Muscle of leg (tissue), 11 donors: ENCODE measurements around the gene INSYN2B. TPM values are rescaled to one million over a fixed set of nuclear protein-coding genes. Genes with fewer than 3 reads are reported as not detected.

Experiments
- DNase-seq: peaks from one replicate; pipeline ENCODE4 v3.0.0; 2013
- H3K27ac ChIP-seq: one replicate; pipeline ENCODE4 v1.5.1; 2013; ENCODE audit warnings: mild to moderate bottlenecking, low read length, control low read depth
- H3K27me3 ChIP-seq: one replicate; pipeline ENCODE4 v1.6.1; 2013; ENCODE audit warnings: low read length; ENCODE audit not compliant: control insufficient read depth, insufficient read depth
- H3K36me3 ChIP-seq: one replicate; pipeline ENCODE4 v1.6.1; 2013; ENCODE audit warnings: low read length; ENCODE audit not compliant: control insufficient read depth, insufficient read depth
- H3K4me1 ChIP-seq: one replicate; pipeline ENCODE4 v1.6.1; 2013; ENCODE audit warnings: low read length; ENCODE audit not compliant: control insufficient read depth, insufficient read depth
- H3K4me3 ChIP-seq: one replicate; pipeline ENCODE4 v1.5.1; 2013; ENCODE audit warnings: low read length, control low read depth
- H3K9me3 ChIP-seq: replicated peaks from 2 replicates; pipeline ENCODE4 v1.6.1; 2013; ENCODE audit warnings: low read depth, low read length; ENCODE audit not compliant: control insufficient read depth
- WGBS: methylation state at CpG from one replicate; pipeline ENCODE4 v1.1.5; 2013; ENCODE audit warnings: missing lambda C conversion rate; ENCODE audit not compliant: insufficient coverage; 5-methylcytosine and 5-hydroxymethylcytosine counted together
- polyA plus RNA-seq, 8 donors: library from polyadenylated mRNA; unstranded; fragments of 120-200 nt; gene quantifications; one replicate each; pipeline versions ENCODE4 v1.2.1 to v1.2.3, GENCODE V29; 2013; ENCODE audit warnings: inconsistent platforms in 1 of 8, low replicate concordance in 1 of 8; ENCODE audit not compliant: insufficient read length in 8 of 8, insufficient read depth in 1 of 8
- total RNA-seq: library from RNA; stranded (reverse); fragments of 120-200 nt; gene quantifications from one replicate; pipeline ENCODE4 v1.2.4, GENCODE V29; 2013

Gene INSYN2B
- total and polyA plus RNA-seq, 9 donors: 0.04 to 0.46 (median 0.26) TPM

DNA sequence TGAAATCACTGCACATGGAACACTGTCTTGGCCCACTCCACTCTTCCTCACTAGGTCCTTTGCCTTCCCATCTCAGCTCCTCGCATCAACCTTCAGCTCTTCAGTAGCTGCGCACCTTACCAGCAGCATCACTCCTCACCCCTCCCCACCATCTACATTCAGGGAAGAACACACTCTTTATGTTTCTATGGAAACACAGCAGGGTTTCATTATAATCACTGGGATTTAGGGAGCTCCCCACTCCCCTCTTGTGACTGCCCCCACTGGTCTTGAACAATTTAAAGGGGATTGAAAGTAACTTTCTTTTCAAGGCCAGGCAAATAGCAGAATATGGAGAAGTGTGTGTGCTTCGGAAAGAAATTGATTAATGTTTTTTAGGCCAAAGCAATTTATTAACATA is 111.2 kb downstream of the INSYN2B start:
- 84% methylated on average over 2 of the region's 3 CpGs for WGBS
- H3K27me3 ChIP-seq: no peaks in the 10 kb centered on the region
- H3K36me3 ChIP-seq: no peaks in the 10 kb centered on the region
- H3K4me3 ChIP-seq: no peak overlapping the region
- H3K4me1 ChIP-seq: peaks cover 8% of the 10 kb centered on the region
- no peak overlapping the region for H3K27ac ChIP-seq
- peak; percentile 23 for DNase-seq
- H3K9me3 ChIP-seq: no peaks in the 10 kb centered on the region

DNA sequence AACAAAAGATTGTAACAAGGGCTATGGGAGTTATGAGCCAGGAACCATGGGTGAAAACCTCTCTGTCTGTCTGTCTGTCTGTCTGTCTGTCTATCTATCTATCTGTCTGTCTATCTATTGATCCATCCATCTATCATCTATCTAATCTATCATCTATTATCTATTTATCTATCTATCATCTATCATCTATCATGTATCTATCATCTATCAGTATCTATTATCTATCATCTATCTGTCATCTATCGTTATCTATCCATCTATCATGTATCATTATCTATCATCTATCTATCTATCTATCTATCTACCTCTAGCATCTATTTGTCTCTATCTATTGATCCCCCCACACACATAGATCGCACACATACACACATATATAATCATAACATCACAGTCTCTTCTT is 112.9 kb downstream of the INSYN2B start:
- Histone ChIP-seq H3K27me3 (no peaks in the 10 kb centered on the region), H3K27ac (no peak overlapping the region), H3K4me3 (no peak overlapping the region), H3K9me3 (no peaks in the 10 kb centered on the region), H3K4me1 (no peaks in the 10 kb centered on the region), H3K36me3 (no peaks in the 10 kb centered on the region)
- DNase-seq: no peak
- WGBS: 100% methylated on average over 1 of the region's 2 CpGs

DNA sequence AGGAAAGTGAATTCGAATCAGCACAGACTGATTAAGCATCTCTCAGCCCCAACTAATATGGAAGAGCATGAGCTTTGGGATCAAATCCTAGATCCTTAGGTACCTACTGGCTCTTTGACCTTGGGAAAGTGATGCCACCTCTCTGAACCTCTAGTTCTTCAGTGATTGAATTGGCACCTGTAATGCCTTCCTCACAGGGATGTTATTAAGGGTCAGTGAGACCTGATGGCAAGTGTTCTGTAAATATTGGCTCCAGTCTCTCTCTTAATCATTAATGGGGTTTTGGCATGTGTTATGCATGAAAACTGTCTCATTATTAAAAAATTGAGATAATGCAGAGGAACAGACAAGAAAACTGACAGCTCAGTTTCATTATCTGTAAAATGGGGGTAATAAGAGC is 115.8 kb downstream of the INSYN2B start:
- Histone ChIP-seq H3K9me3 (no peaks in the 10 kb centered on the region), H3K27ac (no peak overlapping the region), H3K36me3 (no peaks in the 10 kb centered on the region), H3K4me3 (no peak overlapping the region), H3K4me1 (no peaks in the 10 kb centered on the region), H3K27me3 (no peaks in the 10 kb centered on the region)
- no CpG with 5 or more reads among the region's 1 CpG for WGBS
- DNase-seq: no peak

DNA sequence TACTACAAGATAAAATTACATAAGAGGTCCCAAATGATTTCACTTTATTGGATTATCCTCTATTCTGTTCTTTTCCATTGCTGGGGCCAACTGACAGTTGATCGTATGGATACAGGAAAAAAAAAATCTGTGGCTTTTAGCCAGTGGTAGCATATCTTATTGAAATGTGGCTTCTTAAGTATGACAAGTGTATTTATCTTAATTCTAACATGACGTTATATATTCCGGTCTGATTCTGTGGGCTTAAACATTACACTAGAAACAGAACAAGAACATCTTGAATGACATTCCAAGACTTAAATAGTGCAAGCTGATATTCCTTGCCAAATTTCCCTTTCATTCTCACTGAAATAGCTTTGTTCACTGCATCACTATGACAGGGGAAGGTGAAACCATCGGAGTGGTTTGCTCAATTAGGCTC is 117.9 kb downstream of the INSYN2B start:
- Histone ChIP-seq H3K36me3 (no peaks in the 10 kb centered on the region), H3K27ac (no peak overlapping the region), H3K4me3 (no peak overlapping the region), H3K9me3 (no peaks in the 10 kb centered on the region), H3K27me3 (no peaks in the 10 kb centered on the region), H3K4me1 (no peaks in the 10 kb centered on the region)
- DNase-seq: peak; percentile 33
- no CpG with 5 or more reads among the region's 4 CpGs for WGBS

DNA sequence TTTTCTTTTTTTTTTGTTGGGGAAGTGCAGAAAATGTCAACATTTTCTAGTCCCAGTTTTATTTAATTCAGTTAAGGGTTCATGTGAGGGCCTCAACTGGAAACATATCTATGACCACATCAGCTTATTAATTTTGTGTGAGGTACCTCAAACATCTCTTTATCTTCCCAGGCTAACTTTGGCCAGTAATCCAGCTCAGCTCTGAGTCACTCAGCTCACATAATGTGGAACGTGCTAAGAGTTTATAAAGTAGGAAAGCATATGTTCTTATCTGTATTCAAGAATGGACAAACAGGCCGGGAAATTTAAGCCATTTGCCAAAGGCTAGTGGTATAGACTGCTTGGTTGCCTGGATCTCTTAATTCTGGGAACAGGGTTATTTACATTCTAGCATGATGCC is 118.4 kb downstream of the INSYN2B start:
- H3K27me3 ChIP-seq: no peaks in the 10 kb centered on the region

DNA sequence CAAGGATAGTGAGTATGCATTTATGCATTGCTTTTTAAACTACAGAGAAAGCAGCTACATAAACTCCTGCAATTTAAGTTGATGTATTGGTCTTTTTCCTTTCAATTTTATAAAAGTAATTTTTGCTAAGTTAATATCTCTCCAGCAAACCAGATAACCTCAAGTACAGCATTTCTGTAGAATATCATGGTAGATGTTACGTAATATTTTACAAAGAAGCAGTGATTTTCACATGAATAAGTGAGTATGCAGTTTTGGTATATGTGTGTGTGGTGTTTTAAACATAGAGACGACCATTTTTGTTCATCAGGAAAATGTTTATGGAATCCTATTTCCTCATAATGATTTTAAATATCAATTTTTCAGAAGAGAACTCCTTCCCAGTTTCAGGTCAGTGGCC is 118.9 kb downstream of the INSYN2B start:
- Histone ChIP-seq H3K36me3 (no peaks in the 10 kb centered on the region), H3K27me3 (no peaks in the 10 kb centered on the region), H3K4me1 (no peaks in the 10 kb centered on the region), H3K9me3 (no peaks in the 10 kb centered on the region), H3K4me3 (no peak overlapping the region), H3K27ac (no peak overlapping the region)
- whole genome bisulfite sequencing: no CpG with 5 or more reads among the region's 2 CpGs
- DNase-seq: no peak

More for the DNA sequence above, 118.4 kb downstream of the INSYN2B start:
- Histone ChIP-seq H3K4me3 (no peak overlapping the region), H3K4me1 (no peaks in the 10 kb centered on the region), H3K27ac (no peak overlapping the region), H3K36me3 (no peaks in the 10 kb centered on the region), H3K9me3 (no peaks in the 10 kb centered on the region)
- DNase-seq: peak; percentile 37
- 20% methylated on average over 1 of the region's 2 CpGs for WGBS

DNA sequence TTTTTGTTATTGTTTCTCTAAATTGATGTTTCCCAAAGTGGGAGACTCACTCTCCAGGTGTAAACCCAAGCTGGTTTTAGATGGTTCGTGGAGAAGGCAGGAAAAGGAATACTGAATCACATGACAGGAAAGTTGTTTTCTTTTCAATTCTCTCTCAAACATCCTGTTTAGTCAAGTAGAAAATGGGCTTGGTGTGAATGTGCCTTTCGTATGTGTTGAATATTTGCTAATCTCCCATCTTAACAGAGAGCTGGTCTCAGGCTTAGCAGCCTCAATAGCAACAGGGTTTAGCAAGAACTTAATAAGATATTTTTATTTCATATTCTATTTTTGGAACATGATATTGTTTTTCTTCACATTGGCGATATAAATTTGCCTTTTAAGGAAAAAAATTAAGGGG is 119.7 kb downstream of the INSYN2B start:
- DNase-seq: no peak
- Histone ChIP-seq H3K27ac (no peak overlapping the region), H3K27me3 (no peaks in the 10 kb centered on the region), H3K9me3 (no peaks in the 10 kb centered on the region), H3K4me1 (no peaks in the 10 kb centered on the region), H3K4me3 (no peak overlapping the region), H3K36me3 (no peaks in the 10 kb centered on the region)
- no CpG with 5 or more reads among the region's 3 CpGs for WGBS

DNA sequence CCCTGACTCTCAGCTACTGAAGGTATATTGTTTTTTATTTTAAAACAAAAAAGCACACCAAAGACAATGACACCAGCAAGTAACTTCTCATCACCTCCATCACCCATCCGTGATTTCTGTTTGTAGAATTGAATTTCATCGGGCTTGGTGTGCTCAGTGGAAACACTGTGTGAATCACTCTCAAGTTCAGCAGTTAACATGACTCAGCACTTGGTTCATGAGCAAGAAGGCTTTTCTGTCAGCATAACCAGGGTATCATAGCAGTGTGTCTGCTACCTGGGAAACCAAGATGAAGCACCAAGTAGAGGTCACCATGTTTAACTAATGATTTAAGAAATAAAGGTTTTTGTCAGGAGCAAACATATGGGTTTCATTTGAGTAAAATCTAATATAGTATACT is 123.7 kb downstream of the INSYN2B start:
- Histone ChIP-seq H3K27me3 (no peaks in the 10 kb centered on the region), H3K27ac (no peak overlapping the region), H3K4me3 (no peak overlapping the region), H3K4me1 (no peaks in the 10 kb centered on the region), H3K9me3 (no peaks in the 10 kb centered on the region), H3K36me3 (no peaks in the 10 kb centered on the region)
- WGBS: 80% methylated on average over 1 of the region's 2 CpGs
- DNase-seq: peak; percentile 7

DNA sequence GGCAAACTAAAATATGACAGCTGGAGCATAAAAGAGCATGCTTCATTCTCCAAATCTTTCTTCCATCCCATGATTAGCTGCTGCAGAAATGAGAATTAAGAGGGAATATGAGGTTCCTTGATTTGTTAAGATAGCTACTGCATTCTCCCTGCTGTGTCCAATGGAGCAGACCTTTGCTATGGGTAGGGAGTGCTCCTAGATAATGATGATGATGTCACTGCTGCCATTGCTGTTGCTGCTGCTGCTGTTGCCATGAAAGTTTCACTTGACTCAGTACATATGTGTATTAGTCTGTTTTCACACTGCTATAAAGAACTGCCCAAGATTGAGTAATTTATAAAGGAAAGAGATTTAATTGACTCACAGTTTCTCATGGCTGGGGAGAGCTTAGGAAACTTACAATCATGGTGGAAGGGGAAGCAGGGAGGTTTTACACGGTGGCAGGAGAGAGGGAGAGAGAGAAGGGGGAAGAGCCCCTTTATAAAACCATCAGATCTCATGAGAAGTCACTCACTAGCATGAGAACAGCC is 128.9 kb downstream of the INSYN2B start:
- peaks cover 7% of the 10 kb centered on the region for H3K9me3 ChIP-seq
- no peak overlapping the region for H3K27ac ChIP-seq
- no peak for DNase-seq
- no CpG with 5 or more reads among the region's 1 CpG for WGBS
- H3K36me3 ChIP-seq: no peaks in the 10 kb centered on the region
- H3K27me3 ChIP-seq: no peaks in the 10 kb centered on the region
- no peak overlapping the region for H3K4me3 ChIP-seq
- H3K4me1 ChIP-seq: no peaks in the 10 kb centered on the region

DNA sequence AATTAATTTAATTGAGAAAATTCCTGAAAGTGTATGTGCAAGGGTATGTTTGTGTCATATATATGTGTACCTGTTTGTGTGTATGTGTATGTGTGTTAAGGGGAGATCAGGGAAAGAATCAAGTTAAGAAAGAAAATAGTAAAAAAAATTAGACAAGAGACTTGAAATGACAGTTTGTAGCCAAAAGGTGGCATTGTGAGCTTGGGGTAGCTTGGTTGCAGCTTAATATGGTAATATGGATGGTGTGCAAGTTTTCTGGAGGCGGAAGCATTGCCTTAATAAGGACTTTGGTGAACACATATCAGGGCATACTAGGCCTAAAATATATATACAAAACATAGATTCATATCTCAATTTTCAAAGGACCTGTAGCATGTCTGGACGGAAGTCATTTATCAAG is 129.9 kb downstream of the INSYN2B start:
- WGBS: no CpG with 5 or more reads among the region's 2 CpGs
- no peaks in the 10 kb centered on the region for H3K36me3 ChIP-seq

DNA sequence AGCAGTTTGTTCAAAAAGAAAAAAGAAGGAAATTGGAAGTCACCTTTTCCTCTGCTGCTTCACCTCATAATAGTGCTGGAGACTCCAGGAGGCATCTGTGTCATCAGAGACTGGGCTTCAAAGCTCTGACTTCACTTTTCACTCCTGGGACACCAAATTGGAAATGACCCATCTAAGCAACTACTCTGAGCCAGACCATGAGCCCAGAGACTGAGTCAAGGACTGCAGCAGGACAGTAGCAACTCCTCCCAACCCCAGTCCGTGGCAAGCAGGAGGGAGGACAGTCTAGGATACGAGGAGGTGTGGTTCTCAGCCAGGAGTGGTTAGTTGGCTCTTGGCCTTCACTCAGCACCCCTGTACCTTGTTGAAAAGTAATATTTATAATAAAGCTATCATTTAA is 131.5 kb downstream of the INSYN2B start:
- Histone ChIP-seq H3K36me3 (no peaks in the 10 kb centered on the region), H3K27ac (no peak overlapping the region), H3K9me3 (peaks cover 7% of the 10 kb centered on the region), H3K4me1 (no peaks in the 10 kb centered on the region), H3K27me3 (no peaks in the 10 kb centered on the region), H3K4me3 (no peak overlapping the region)
- WGBS: no CpG with 5 or more reads among the region's 2 CpGs
- DNase-seq: no peak

More for the DNA sequence above, 129.9 kb downstream of the INSYN2B start:
- H3K27me3 ChIP-seq: no peaks in the 10 kb centered on the region
- DNase-seq: no peak
- no peaks in the 10 kb centered on the region for H3K4me1 ChIP-seq
- no peak overlapping the region for H3K4me3 ChIP-seq
- H3K27ac ChIP-seq: no peak overlapping the region
- H3K9me3 ChIP-seq: peaks cover 7% of the 10 kb centered on the region
